ENCODE measurements around the gene HIBADH.

The HIBADH gene

DNA sequence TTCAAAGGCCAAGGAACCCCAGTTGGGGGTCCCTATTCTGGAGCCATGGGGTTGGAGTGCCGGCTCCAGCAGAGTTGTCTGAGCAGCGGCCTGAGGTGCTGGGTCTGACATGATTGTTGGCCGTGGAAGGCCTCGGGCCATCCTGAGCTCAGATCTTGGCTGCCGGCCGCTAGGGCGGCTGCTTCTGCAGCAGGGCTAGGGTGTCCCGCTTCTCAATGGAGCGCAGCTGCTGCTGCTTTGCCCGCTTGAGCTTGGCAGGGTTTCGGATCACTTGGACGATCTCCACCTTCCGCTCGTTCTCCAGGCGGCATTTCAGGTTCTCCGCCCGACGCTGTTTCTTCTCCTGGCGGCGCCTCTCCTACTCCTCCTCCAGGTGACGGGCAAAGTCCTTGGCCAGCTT, 171.1 kb downstream of the HIBADH start:
- DNase-seq (ENCODE audit: low spot score): no peak

GRCh38 chr7:27487509-27487908, 175.2 kb downstream of the HIBADH start:
- no peak for DNase-seq (ENCODE audit: low spot score)

DNA sequence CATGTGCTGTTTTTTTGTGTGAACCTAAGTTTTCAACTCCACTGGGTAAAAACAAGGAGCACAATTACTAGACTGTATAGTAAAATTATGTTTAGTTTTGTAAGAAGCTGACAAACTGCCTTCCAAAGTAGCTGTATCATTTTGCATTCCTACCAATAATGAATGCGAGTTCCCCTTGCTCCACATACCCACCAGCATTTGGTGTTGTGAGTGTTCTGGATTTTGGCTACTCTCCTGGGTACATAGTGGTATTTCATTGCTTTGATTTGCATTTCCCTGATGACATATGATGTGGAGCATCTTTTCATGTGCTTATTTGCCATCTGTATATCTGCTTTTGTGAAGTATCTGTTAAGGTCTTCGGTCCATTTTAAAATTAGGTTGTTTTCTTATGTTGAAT, 178.2 kb downstream of the HIBADH start:
- DNase-seq (ENCODE audit: low spot score): no peak

DNA sequence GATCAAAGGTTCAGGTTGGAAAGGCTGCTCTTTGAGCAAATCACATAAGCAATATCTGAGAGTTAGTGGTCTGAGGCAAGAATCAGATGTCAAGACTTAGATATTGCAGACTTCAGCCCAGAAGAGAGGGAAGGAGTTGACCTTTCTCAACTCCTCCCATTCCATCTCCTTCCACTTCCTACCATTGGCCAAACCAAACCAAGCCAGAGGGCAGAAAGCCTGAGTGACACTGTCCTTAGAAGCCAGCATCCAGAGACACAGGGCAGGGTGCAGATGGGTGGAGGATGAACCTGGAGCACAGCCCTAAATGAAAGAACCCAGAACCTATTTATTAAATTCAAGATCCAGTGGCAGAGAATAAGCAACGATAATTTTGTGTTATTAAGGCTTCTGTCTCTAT, 180.5 kb downstream of the HIBADH start:
- DNase-seq (ENCODE audit: low spot score): no peak

DNA sequence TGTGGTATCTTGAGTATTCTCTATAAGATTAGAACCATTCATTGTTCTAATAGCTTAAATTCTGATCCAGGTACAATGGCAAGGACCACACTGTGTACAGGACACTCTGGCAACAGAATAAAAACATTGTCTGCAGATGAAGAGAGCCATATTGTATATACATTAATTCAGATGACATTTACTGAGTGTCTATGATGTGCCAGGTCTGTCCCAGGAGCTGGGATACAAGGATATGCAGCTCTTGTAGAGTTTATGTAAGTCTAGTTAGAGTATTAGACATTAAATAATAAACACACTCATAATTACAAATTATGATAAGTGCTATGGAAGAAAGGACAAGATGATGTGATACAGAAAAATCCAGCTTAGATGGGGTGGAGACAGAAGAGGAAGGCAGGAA, 184.1 kb downstream of the HIBADH start:
- DNase-seq (ENCODE audit: low spot score): no peak

DNA sequence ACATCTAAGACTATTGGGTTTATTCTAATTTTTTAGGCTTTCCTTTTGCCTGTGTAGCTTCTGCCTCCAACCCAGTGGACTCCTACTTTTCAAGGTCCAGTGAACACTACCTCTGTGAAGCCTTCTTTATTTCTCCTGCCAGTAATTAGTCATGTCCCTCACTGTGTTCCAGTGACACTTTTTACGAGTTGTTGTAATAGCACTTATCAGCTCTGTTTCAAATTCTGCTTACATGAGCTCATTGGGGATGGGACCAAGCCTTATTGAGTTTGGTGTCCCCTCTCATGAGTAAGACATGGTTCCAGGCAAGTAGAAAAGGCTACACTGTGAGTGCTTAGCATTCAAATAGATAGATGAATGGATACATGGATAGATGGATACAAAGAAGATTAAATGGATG, 184.6 kb downstream of the HIBADH start:
- DNase-seq (ENCODE audit: low spot score): no peak

GRCh38 chr7:27476493-27476892, 186.2 kb downstream of the HIBADH start:
- no peak for DNase-seq (ENCODE audit: low spot score)
